ENCODE data around the gene NDUFB11.
"Not testable (repeated sequence)": the region's sequence is repeated elsewhere in the genome, so short reads cannot be mapped to it uniquely, and the experiment has no call there.

Gene NDUFB11

GRCh38 chrX:47138171-47138570 lies 6.3 kb downstream of the NDUFB11 start:
- Histone ChIP-seq H3K4me3 (ENCODE audit: low read length) (no peak overlapping the region), H3K9ac (ENCODE audit: low read depth, low read length) (no peak overlapping the region), H3K4me1 (ENCODE audit: control insufficient read depth, insufficient read depth, low read length) (no peaks in the 10 kb centered on the region), H3K36me3 (ENCODE audit: insufficient read depth, low read length) (peaks cover 8% of the 10 kb centered on the region), H3K9me3 (replicated peaks; ENCODE audit: low read length) (no peaks in the 10 kb centered on the region), H3K4me2 (ENCODE audit: low read length) (no peak overlapping the region), H3K27me3 (ENCODE audit: control insufficient read depth, insufficient read depth, low read length) (peaks cover 10% of the 10 kb centered on the region)

- H3K27me3 ChIP-seq (ENCODE audit: control insufficient read depth, insufficient read depth, low read length) = peaks cover 10% of the 10 kb centered on the region
- not testable (repeated sequence) for H3K4me2 ChIP-seq (ENCODE audit: low read length); H3K36me3 ChIP-seq (ENCODE audit: insufficient read depth, low read length); H3K9me3 ChIP-seq (replicated peaks; ENCODE audit: low read length); H3K4me1 ChIP-seq (ENCODE audit: control insufficient read depth, insufficient read depth, low read length); H3K4me3 ChIP-seq (ENCODE audit: low read length); H3K9ac ChIP-seq (ENCODE audit: low read depth, low read length)
Measured at GRCh38 chrX:47135650-47136049, 8.9 kb downstream of the NDUFB11 start.

GRCh38 chrX:47133493-47133892 lies 11.0 kb downstream of the NDUFB11 start:
- Histone ChIP-seq H3K36me3 (ENCODE audit: insufficient read depth, low read length) (no peaks in the 10 kb centered on the region), H3K4me3 (ENCODE audit: low read length) (no peak overlapping the region), H3K9ac (ENCODE audit: low read depth, low read length) (no peak overlapping the region), H3K4me2 (ENCODE audit: low read length) (no peak overlapping the region), H3K27me3 (ENCODE audit: control insufficient read depth, insufficient read depth, low read length) (no peaks in the 10 kb centered on the region), H3K4me1 (ENCODE audit: control insufficient read depth, insufficient read depth, low read length) (no peaks in the 10 kb centered on the region), H3K9me3 (replicated peaks; ENCODE audit: low read length) (no peaks in the 10 kb centered on the region)

GRCh38 chrX:47129899-47130358 lies 14.6 kb downstream of the NDUFB11 start:
- no peaks in the 10 kb centered on the region for H3K4me1 ChIP-seq (ENCODE audit: control insufficient read depth, insufficient read depth, low read length)
- no peaks in the 10 kb centered on the region for H3K9me3 ChIP-seq (replicated peaks; ENCODE audit: low read length)
- H3K36me3 ChIP-seq (ENCODE audit: insufficient read depth, low read length) = no peaks in the 10 kb centered on the region
- peaks cover 2% of the 10 kb centered on the region for H3K27me3 ChIP-seq (ENCODE audit: control insufficient read depth, insufficient read depth, low read length)
- H3K4me3 ChIP-seq (ENCODE audit: low read length) = peak overlapping the region; percentile 87
- H3K4me2 ChIP-seq (ENCODE audit: low read length) = peak overlapping the region; percentile 83
- H3K9ac ChIP-seq (ENCODE audit: low read depth, low read length) = peak overlapping the region; percentile 87

GRCh38 chrX:47129157-47129898 lies 15.2 kb downstream of the NDUFB11 start:
- H3K4me2 ChIP-seq (ENCODE audit: low read length) = peak overlapping the region; percentile 83
- peak overlapping the region; percentile 87 for H3K9ac ChIP-seq (ENCODE audit: low read depth, low read length)
- peaks cover 2% of the 10 kb centered on the region for H3K27me3 ChIP-seq (ENCODE audit: control insufficient read depth, insufficient read depth, low read length)
- no peaks in the 10 kb centered on the region for H3K9me3 ChIP-seq (replicated peaks; ENCODE audit: low read length)
- peak overlapping the region; percentile 87 for H3K4me3 ChIP-seq (ENCODE audit: low read length)
- no peaks in the 10 kb centered on the region for H3K36me3 ChIP-seq (ENCODE audit: insufficient read depth, low read length)
- H3K4me1 ChIP-seq (ENCODE audit: control insufficient read depth, insufficient read depth, low read length) = no peaks in the 10 kb centered on the region

GRCh38 chrX:47124466-47124865 lies 20.0 kb downstream of the NDUFB11 start:
- not testable (repeated sequence) for H3K36me3 ChIP-seq (ENCODE audit: insufficient read depth, low read length); H3K4me1 ChIP-seq (ENCODE audit: control insufficient read depth, insufficient read depth, low read length); H3K9me3 ChIP-seq (replicated peaks; ENCODE audit: low read length); H3K4me2 ChIP-seq (ENCODE audit: low read length); H3K4me3 ChIP-seq (ENCODE audit: low read length); H3K27me3 ChIP-seq (ENCODE audit: control insufficient read depth, insufficient read depth, low read length); H3K9ac ChIP-seq (ENCODE audit: low read depth, low read length)

- not testable (repeated sequence) for H3K4me1 ChIP-seq (ENCODE audit: control insufficient read depth, insufficient read depth, low read length); H3K36me3 ChIP-seq (ENCODE audit: insufficient read depth, low read length); H3K4me2 ChIP-seq (ENCODE audit: low read length); H3K9me3 ChIP-seq (replicated peaks; ENCODE audit: low read length); H3K4me3 ChIP-seq (ENCODE audit: low read length); H3K9ac ChIP-seq (ENCODE audit: low read depth, low read length)
- H3K27me3 ChIP-seq (ENCODE audit: control insufficient read depth, insufficient read depth, low read length) = peaks cover 15% of the 10 kb centered on the region
Measured at GRCh38 chrX:47116551-47117110, 27.9 kb downstream of the NDUFB11 start.

GRCh38 chrX:47112316-47112954 lies 32.1 kb downstream of the NDUFB11 start:
- no peaks in the 10 kb centered on the region for H3K36me3 ChIP-seq (ENCODE audit: insufficient read depth, low read length)
- H3K9ac ChIP-seq (ENCODE audit: low read depth, low read length) = no peak overlapping the region
- H3K4me2 ChIP-seq (ENCODE audit: low read length) = no peak overlapping the region
- H3K9me3 ChIP-seq (replicated peaks; ENCODE audit: low read length) = no peaks in the 10 kb centered on the region
- no peaks in the 10 kb centered on the region for H3K4me1 ChIP-seq (ENCODE audit: control insufficient read depth, insufficient read depth, low read length)
- H3K4me3 ChIP-seq (ENCODE audit: low read length) = no peak overlapping the region
- H3K27me3 ChIP-seq (ENCODE audit: control insufficient read depth, insufficient read depth, low read length) = peaks cover 8% of the 10 kb centered on the region

GRCh38 chrX:47110936-47111615 lies 33.4 kb downstream of the NDUFB11 start:
- not testable (repeated sequence) for H3K9ac ChIP-seq (ENCODE audit: low read depth, low read length); H3K4me1 ChIP-seq (ENCODE audit: control insufficient read depth, insufficient read depth, low read length); H3K4me2 ChIP-seq (ENCODE audit: low read length); H3K36me3 ChIP-seq (ENCODE audit: insufficient read depth, low read length); H3K9me3 ChIP-seq (replicated peaks; ENCODE audit: low read length); H3K27me3 ChIP-seq (ENCODE audit: control insufficient read depth, insufficient read depth, low read length); H3K4me3 ChIP-seq (ENCODE audit: low read length)

- no peak overlapping the region for H3K9ac ChIP-seq (ENCODE audit: low read depth, low read length)
- H3K4me1 ChIP-seq (ENCODE audit: control insufficient read depth, insufficient read depth, low read length) = no peaks in the 10 kb centered on the region
- H3K4me3 ChIP-seq (ENCODE audit: low read length) = no peak overlapping the region
- peaks cover 6% of the 10 kb centered on the region for H3K27me3 ChIP-seq (ENCODE audit: control insufficient read depth, insufficient read depth, low read length)
- no peaks in the 10 kb centered on the region for H3K36me3 ChIP-seq (ENCODE audit: insufficient read depth, low read length)
- no peak overlapping the region for H3K4me2 ChIP-seq (ENCODE audit: low read length)
- H3K9me3 ChIP-seq (replicated peaks; ENCODE audit: low read length) = no peaks in the 10 kb centered on the region
Measured at GRCh38 chrX:47101206-47101605, 43.3 kb downstream of the NDUFB11 start.

- Histone ChIP-seq H3K36me3 (ENCODE audit: insufficient read depth, low read length) (no peaks in the 10 kb centered on the region), H3K4me3 (ENCODE audit: low read length) (no peak overlapping the region), H3K27me3 (ENCODE audit: control insufficient read depth, insufficient read depth, low read length) (peaks cover 6% of the 10 kb centered on the region), H3K4me1 (ENCODE audit: control insufficient read depth, insufficient read depth, low read length) (no peaks in the 10 kb centered on the region), H3K9ac (ENCODE audit: low read depth, low read length) (no peak overlapping the region), H3K4me2 (ENCODE audit: low read length) (no peak overlapping the region), H3K9me3 (replicated peaks; ENCODE audit: low read length) (no peaks in the 10 kb centered on the region)
Measured at GRCh38 chrX:47098338-47099094, 46.0 kb downstream of the NDUFB11 start.
